Ovary (tissue), 3 donors: Measurements from ENCODE around the gene REEP3.

Source experiments
- CTCF ChIP-seq, 3 donors: fragments of 450-650 bp in 2 of 3; fragments of 200-600 bp in 1 of 3; IDR thresholded peaks; one replicate each; pipeline versions ENCODE4 v1.5.1 to v1.8.0; 2016 to 2022; ENCODE audit warnings: antibody characterized with exemption in 3 of 3, mild to moderate bottlenecking in 1 of 3
- EP300 ChIP-seq: sonication (generic); formaldehyde crosslinking; IDR thresholded peaks from one replicate; pipeline ENCODE4 v1.6.1; 2017; ENCODE audit warnings: antibody characterized with exemption
- POLR2A ChIP-seq: fragments of 450-650 bp; IDR thresholded peaks from one replicate; pipeline ENCODE4 v1.6.1; 2017; ENCODE audit warnings: antibody characterized with exemption, mild to moderate bottlenecking, moderate library complexity
- donor health status: DM: no; HTN: no; CAD: no.

DNA sequence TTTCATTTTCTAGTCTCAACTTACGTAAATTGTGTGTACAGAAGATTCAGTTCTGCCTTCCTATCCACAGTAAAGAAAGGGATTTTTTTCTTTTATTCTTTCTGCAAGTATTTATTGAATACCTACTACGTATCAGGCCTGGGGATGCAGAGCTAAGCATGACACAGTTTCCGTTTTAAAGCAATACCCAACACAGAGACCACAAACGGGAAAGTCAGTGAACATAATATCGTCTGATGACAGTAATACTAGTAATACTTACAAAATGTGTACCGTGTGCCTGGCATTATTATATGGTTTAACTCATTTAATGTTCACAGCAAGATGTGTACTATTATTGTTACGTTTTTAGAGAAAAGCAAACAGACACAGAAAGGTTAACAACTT is 22.4 kb downstream of the REEP3 start:
- TF ChIP-seq CTCF (IDR thresholded peaks at IDR 0.05) (no peak), POLR2A (no peak), EP300 (no peak)
